Measurements from ENCODE around the gene MBL2. TPM values are rescaled to one million over a fixed set of nuclear protein-coding genes. Genes with fewer than 3 reads are reported as not detected.

MBL2 gene
- total and polyA plus RNA-seq, 7 donors = not detected

DNA sequence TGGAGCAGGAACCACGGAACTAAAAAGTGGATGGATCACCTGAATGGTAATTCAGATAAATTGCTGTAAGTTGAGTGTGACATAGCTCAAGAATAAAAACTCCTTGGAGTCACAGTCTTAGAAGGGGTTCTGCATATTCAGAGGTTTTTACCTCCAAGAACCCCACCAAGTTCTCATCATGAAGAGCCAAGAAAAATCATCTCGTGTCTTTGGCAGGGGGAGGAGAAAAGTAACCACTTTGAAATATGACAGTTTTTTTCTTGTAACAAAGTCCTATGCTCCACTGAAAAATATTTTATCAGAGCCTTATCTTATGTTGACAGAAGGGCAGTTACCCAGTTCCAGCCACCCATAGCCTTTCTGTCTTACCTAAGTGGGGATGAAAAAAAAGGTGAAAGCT is 38.2 kb upstream of the MBL2 start:
- no peaks in the 10 kb centered on the region for H3K4me1 ChIP-seq
- H3K36me3 ChIP-seq = no peaks in the 10 kb centered on the region
- intact Hi-C loops (cut with DNase I) = no loop called here
- WGBS, 2 donors = 60 to 76% methylated on average over 2 of the region's 2 CpGs
- no peaks in the 10 kb centered on the region for H3K27me3 ChIP-seq
- H3K27ac ChIP-seq = no peak overlapping the region
- DNase-seq = no peak
- H3K4me3 ChIP-seq = no peak overlapping the region
- H3K9me3 ChIP-seq = no peaks in the 10 kb centered on the region
- no peak for TF ChIP-seq POLR2A (IDR thresholded peaks at IDR 0.05)
- no peak for TF ChIP-seq POLR2AphosphoS5 (IDR thresholded peaks at IDR 0.05)
- no peak for TF ChIP-seq EP300 (IDR thresholded peaks at IDR 0.05)
- TF ChIP-seq, protein P1, sequence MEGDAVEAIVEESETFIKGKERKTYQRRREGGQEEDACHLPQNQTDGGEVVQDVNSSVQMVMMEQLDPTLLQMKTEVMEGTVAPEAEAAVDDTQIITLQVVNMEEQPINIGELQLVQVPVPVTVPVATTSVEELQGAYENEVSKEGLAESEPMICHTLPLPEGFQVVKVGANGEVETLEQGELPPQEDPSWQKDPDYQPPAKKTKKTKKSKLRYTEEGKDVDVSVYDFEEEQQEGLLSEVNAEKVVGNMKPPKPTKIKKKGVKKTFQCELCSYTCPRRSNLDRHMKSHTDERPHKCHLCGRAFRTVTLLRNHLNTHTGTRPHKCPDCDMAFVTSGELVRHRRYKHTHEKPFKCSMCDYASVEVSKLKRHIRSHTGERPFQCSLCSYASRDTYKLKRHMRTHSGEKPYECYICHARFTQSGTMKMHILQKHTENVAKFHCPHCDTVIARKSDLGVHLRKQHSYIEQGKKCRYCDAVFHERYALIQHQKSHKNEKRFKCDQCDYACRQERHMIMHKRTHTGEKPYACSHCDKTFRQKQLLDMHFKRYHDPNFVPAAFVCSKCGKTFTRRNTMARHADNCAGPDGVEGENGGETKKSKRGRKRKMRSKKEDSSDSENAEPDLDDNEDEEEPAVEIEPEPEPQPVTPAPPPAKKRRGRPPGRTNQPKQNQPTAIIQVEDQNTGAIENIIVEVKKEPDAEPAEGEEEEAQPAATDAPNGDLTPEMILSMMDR (IDR thresholded peaks at IDR 0.05) = no peak

DNA sequence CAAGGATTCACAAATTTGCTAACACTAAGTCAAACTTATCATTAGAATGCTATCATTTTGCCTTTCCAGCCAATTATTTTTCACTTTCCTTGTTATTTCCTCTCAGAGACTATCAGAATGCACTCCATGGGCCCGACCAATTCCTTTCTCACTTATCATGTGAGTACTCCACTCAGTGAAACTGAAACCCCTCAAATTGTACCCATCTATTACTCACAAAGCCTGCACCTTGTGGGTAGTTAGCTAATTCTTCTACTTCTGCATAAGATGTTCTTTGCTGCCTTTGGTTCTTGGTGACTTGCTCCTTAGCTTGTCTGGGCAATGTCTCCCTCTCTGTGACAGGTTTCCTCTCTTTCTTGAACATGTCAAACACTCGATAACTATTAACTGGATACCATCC is 35.2 kb upstream of the MBL2 start:
- Histone ChIP-seq H3K9me3 (no peaks in the 10 kb centered on the region), H3K27me3 (no peaks in the 10 kb centered on the region), H3K4me3 (no peak overlapping the region), H3K27ac (no peak overlapping the region), H3K4me1 (no peaks in the 10 kb centered on the region), H3K36me3 (no peaks in the 10 kb centered on the region)
- no peak for TF ChIP-seq POLR2A (IDR thresholded peaks at IDR 0.05)
- 66 to 74% methylated on average over 2 of the region's 2 CpGs for WGBS, 2 donors
- intact Hi-C loops (cut with DNase I) = no loop called here
- DNase-seq = no peak

DNA sequence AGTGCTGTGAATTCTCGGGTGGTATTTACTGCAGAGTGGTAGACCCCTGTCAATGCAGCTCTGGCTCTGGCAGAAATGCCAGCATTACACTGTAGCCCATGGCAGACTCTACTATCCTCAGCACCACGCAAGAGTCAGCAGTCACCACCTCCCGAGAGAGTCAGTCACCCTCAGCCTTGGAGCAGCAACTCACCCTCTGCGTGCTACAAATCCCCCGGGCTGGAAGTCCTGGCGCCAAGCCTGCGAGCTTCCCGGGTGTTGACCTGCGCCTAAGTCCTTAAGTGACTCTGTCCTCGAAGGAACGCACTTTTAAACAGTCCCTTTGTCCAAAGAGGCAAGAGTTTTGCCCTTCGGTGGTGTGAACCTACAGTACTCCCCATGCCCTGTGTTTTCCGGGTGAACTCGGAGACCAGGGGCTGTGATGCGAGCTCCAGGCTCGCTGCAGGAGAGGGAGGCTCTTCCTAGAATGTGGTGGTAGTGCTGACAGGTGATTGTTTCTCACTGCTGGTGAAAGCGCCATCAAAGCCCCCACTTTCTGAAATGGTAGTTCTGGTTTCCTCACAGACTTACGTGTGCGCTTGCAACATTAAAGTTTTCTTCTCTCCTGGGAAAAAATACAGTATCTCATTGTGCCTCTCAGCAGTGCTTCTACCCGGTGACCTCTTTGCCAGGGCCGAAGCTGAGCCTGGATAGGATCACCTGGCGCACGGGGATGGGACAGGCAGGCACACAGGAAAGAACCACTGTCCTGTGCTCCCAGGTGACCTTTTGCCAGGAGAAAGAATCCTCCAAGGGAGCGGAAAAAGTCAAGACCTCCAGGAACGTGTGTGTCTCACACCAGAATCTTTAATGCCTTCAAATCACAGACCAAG is 33.1 kb upstream of the MBL2 start:
- intact Hi-C loops (cut with DNase I) = no loop called here
- Histone ChIP-seq H3K4me1 (no peaks in the 10 kb centered on the region), H3K27me3 (no peaks in the 10 kb centered on the region), H3K4me3 (no peak overlapping the region), H3K9me3 (no peaks in the 10 kb centered on the region), H3K36me3 (no peaks in the 10 kb centered on the region), H3K27ac (no peak overlapping the region)
- WGBS, 2 donors = 77 to 82% methylated on average over 25 of the region's 25 CpGs
- no peak for DNase-seq
- TF ChIP-seq POLR2A (IDR thresholded peaks at IDR 0.05) = no peak
- TF ChIP-seq, protein P1 (IDR thresholded peaks at IDR 0.05) = no peak
- no peak for TF ChIP-seq EP300 (IDR thresholded peaks at IDR 0.05)
- TF ChIP-seq POLR2AphosphoS5 (IDR thresholded peaks at IDR 0.05) = no peak

DNA sequence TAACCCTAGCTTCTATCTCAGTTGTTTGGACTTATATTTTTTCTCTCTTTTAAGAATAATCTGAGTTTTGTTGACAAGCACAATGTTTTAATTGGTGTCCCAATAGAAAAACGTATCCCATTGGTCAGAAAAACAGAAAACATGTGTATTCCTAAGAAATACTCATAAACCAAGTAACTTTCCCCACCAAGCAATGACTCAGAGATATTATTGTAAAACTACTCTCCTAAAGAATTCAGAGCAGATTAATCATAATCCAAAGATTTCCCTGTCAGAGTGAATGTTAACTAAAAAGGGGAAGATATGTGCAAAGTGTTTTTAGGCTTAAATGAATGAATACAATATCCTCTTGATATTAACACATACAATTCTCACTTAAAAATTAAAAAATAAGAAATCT is 29.4 kb upstream of the MBL2 start:
- no peak for DNase-seq
- Histone ChIP-seq H3K4me3 (no peak overlapping the region), H3K4me1 (no peaks in the 10 kb centered on the region), H3K27ac (no peak overlapping the region), H3K27me3 (no peaks in the 10 kb centered on the region), H3K9me3 (no peaks in the 10 kb centered on the region), H3K36me3 (no peaks in the 10 kb centered on the region)
- intact Hi-C loops (cut with DNase I) = no loop called here
- 16 to 65% methylated on average over 1 of the region's 1 CpG for WGBS, 2 donors
- TF ChIP-seq POLR2AphosphoS5 (IDR thresholded peaks at IDR 0.05) = no peak
- TF ChIP-seq, protein P1 (IDR thresholded peaks at IDR 0.05) = no peak
- no peak for TF ChIP-seq EP300 (IDR thresholded peaks at IDR 0.05)
- TF ChIP-seq POLR2A (IDR thresholded peaks at IDR 0.05) = no peak

DNA sequence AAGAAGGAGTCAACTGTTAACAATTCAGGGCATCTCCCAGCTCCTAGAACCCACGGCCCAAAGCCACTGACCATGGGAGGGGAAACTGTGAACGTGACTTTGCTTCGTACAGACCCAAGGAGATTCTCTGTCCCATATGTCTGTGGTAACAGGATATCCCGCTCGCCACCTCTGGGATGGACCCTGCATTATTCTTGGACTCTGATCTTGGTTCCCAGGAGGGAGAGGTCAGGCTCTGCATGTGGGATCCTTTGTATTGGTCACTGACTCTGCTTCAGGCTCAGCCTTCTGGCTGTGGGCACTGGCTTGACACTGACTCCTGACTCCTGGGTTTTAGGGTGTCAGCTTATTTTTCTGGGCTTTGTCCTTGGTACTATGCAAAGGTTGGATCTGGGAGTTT is 13.5 kb upstream of the MBL2 start:
- Histone ChIP-seq H3K27ac (no peak overlapping the region), H3K4me3 (no peak overlapping the region), H3K36me3 (no peaks in the 10 kb centered on the region), H3K27me3 (no peaks in the 10 kb centered on the region), H3K9me3 (no peaks in the 10 kb centered on the region), H3K4me1 (no peaks in the 10 kb centered on the region)
- TF ChIP-seq, protein P1 (IDR thresholded peaks at IDR 0.05) = no peak
- no peak for TF ChIP-seq POLR2A (IDR thresholded peaks at IDR 0.05)
- no peak for TF ChIP-seq EP300 (IDR thresholded peaks at IDR 0.05)
- TF ChIP-seq POLR2AphosphoS5 (IDR thresholded peaks at IDR 0.05) = no peak
- intact Hi-C loops (cut with DNase I) = no loop called here
- no peak for DNase-seq
- 90 to 91% methylated on average over 5 of the region's 5 CpGs for WGBS, 2 donors

Measured in sigmoid colon (tissue), 7 donors.